ENCODE data around the gene C6orf132.

C6orf132 gene

DNA sequence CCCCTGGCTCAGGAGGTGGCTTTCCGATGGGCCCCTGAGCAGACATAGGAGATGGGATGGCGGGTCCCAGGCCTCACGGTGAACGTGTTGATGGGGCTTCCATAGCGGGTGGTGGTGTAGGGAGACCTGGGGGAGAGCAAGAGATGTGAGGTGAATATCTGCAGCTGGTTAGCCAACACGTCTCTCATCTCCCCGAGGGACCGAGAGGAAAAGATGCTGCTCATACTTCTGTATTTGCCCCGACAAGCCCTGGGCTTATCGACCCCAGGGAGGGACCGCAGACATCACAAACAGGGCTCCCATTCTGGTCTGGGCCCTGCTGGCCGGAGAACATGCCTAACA is 38.7 kb downstream of the C6orf132 start:
- DNase-seq = no peak

DNA sequence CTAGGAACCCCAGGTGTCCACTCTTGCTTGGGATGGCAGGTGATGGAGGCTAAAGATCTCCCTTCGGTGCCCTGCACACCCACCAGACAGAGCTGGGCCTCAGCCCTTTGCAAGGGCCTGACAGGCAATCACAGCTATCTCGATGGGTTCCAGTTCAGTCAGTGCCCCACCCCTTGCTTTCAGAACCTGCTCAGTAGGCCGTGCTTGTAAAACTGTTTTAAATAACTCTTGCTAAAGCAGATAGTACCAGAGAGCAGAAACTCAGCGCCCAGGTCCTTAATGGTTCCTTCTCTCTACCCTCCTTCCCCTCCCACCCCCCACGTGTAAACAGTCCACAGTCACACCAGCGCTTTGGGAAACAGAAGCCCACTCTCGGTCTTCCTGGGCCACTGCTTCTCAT is 39.2 kb downstream of the C6orf132 start:
- no peak for DNase-seq

DNA sequence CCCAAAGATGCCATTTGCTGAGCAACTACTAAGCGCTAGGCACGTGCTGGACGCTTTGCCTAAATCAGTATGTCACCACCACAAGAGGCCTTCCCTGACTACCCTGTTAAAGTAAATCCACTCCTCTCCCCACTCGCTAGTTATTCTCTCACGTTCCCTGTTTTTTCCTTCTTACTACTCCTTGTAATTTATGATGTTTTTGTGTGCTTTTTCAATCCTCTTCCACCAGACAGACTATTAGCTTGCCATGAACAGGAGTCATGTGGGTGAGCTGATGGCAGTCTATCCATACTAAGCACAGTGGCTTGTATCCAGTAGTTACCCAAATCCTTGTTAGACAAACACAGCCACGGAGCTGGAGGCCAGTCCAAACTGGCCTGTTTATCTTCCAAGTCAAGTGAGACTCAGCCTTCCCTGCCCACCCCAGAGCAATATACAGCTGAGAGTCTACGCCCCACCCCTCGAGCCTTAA is 41.2 kb downstream of the C6orf132 start:
- no peak for DNase-seq

DNA sequence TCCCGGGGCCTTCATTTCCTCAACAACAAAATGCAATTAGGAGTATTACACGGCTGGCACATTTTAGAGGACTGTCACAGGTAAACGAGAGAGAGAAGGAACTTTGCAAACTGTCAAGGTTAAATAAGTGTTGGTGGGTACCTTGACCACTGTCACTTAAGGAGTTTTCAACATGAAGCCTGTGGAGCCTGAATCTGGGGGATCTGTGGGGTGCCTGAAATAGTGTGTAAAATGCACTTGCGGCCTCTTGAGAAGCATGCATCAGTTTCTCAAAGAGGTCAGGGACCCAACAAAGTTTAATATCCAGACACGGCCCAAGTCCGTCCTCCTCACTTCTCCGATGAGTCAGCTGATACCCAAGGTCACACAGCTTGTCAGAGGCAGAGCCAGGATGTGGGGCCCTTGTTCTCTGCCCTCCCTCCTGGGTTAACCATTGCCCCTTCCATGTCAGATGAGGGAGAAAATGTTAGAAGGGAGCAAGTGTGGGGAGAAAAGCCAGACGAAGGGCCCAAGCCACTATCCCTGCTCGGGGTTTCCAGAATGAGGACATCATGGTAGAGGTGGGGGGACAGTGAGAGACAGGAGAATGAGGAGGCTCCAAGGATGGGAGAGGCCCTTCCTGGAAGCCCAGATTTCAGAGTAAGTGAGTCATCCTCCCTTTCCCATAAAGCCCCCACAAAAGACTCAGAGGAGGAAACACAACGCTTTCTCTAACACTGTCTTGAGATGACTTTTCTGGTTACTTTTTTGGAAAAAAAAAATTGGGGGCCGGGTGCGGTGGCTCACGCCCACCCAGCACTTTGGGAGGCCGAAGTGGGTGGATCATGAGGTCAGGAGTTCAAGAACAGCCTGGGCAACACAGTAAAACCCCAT is 42.2 kb downstream of the C6orf132 start:
- no peak for DNase-seq

DNA sequence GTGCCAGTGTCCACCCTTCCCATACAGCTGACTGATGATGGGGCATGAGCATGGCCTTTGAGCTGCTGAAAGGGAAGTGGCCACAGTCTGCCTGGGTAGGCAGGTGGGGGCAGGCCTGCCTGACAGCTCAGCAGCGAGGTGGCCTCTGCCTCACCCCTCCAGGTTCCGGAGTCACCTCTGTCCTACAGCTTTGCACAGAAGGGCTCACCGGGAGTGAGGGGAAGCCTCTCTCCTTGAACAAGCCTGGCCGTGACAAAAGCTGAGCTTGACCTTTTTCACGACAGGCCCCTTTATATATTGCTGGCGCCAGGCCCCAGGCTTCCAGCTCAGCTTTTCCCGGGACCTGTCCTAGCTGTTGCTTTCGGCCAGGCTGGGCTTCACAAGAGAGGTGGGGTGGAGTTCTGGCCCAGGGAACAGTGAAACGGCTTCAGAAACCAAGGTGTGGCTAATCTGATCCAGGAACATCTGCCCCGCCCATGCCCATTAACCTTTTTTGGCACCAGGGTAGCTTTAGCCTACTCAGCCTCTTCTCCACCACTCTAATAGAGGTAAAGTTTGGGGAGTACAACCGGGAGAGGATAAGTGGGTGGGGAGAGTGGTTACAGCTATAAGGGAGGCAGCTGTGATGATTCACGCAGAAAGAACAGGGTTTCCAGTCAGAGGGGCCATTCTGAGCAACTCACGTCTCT is 42.9 kb downstream of the C6orf132 start:
- no peak for DNase-seq

DNA sequence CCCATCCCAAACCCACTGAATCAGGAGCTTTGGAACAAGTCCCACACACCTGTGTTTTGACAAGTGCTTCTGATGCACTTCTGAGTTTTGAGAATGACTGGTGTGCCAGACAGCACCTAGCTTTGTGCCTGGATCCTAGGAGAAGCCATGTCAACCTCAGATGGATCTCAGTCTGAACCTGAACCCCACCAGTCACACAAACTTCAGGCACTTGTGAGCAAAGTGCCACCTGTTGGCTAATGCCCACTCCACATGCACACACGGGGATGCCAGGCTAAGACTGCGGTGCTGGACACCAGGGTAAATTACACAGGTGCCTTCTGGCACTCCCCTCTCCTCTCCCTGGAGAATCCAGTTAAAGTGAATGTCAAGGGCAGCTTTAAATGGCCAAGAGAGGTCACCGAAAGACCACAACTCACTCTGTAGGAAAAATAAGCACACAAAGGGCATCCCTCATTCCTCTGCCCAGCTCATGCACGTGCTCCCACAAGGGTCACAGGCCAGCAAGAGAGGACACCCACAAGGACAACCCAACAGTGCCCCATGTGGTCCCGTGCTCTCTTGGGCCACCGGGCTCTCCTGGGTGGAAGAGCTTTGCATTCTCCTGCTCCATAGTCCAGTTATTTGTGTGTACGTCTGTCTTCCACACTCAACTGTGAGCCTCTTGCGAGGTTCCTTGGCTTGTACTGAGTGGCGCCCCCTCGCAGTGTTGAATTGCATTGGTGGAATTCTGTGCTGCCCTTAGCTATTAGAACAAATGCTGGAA is 46.5 kb downstream of the C6orf132 start:
- no peak for DNase-seq

DNA sequence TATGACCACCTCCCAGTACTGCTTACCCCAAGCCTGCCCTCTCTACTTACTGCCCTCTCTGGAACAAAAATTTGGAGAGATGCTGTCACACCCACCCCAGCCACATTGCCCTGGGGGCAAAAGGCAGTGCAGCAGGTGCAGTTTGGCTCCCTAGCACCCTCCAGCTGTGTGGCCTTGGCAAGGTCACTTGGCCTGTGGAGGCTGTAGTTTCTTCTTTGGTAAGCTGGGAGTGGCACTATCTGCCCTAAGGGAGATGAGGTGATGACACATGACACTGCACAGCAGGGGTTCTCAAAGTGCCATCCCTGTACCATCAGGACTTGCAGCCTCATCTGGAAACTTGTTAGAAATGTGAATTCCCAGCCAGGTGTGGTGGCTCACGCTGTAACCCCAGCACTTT is 47.3 kb downstream of the C6orf132 start:
- DNase-seq = no peak

DNA sequence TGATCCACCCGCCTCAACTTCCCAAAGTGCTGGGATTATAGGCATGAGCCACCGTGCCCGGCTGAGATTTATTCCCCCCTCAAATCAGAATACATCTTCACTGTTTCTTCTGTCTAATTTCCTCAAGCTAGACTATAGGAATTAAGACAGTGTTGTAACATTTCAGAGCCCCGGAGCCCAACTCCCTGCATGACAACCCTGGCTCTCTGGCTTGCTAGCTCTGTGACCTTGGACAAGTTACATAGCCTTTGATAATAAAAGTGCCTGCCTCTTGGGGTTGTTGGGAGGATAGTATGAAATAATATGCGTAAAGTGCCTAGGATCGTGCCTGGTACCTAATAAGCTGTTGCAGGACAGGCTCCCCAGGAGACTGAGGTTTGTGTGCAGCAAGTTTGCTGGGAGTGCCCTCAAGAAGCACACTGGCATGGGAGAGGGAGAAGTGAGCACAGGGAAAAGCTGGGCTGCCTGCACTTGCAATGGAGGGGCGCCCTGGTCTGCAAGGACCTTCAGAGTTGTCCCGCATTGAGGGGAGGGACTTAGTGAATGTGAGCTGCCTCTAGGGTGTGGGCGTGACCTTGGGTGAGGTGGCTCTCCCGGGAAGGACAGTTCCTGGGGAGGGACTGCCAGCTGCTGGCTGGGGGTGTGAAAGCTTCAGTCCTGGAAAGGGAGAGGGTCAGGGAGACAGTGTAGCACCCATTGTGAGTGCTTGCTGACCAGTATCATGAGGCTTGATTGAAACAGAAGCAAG is 48.7 kb downstream of the C6orf132 start:
- DNase-seq = no peak

DNA sequence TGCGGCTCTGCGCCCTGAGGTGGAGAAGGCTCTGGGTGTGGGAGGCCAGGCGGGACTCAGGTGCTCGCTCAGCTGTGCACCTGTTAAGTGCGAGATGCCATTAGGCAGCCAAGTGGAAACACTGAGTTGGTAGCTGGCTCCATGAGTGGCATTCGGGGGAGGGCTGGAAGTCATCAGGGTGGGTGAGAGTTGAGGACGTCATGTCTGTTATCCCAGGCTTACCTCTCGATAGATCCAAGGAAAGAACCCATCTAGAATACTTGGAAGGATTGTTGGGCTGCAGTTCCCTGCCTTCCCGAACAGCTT is 50.7 kb downstream of the C6orf132 start:
- no peak for DNase-seq

DNA sequence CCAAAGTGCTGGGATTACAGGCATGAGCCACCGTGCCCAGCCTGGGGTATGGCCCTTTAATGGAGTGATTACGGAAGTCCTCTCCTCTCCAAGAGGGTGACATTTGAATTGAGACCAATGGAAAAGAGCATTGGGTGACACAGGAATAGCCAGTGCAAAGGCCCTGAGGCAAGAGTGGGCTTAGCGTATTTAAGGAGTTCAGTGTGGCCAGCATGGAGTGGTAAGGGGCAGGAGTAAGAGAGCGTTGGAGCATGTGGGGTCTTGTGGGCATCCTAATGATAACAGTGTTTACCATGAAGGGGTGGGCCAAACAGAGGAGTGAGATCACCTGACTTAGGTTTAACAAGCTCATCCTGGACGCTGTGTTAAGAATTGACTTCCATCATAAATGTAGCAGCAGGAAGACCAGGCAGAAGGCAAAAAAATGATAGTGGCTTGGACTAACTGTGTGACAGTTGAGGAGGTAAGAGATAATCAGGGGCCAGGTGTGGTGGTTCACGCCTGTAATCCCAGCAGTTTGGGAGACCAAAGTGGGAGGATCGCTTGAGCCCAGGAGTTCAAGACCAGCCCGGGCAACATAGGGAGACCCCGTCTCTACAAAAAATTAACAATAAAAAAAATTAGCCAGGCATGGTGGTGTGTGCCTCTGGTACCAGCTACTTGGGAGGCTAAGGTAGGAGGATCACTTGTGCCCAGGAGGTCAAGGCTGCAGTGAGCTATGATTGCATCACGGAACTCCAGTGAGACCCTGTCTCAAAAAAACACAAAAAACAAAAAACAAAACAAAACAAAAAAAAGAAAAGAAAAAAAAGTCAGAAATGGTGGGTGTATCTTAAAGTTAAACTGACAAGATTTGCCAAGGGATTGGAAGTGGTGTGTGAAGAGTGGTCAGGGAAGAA is 51.4 kb downstream of the C6orf132 start:
- DNase-seq = no peak

DNA sequence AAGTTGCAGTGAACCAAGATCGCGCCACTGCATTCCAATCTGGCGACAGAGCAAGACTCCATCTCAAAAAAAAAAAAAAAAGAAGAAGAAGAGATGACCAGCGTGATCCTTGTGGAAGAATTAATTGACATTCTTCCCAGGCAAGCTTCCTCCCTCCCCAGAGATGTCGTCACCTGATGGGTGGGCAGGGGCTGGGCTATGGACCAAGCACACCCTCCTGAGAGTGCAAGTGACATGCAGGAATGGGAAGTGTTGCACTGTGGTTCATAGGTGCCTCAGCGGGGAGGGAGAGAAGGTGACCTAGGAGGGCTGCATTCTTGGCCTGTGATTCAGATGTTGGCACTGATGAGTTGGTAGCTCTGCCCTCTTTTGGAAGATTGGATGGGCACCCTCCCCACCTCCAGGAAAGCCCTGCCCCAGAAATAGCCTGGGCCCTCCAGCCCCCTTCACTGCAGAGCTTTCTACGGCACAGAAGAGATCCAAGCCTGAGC is 54.3 kb downstream of the C6orf132 start:
- no peak for DNase-seq

DNA sequence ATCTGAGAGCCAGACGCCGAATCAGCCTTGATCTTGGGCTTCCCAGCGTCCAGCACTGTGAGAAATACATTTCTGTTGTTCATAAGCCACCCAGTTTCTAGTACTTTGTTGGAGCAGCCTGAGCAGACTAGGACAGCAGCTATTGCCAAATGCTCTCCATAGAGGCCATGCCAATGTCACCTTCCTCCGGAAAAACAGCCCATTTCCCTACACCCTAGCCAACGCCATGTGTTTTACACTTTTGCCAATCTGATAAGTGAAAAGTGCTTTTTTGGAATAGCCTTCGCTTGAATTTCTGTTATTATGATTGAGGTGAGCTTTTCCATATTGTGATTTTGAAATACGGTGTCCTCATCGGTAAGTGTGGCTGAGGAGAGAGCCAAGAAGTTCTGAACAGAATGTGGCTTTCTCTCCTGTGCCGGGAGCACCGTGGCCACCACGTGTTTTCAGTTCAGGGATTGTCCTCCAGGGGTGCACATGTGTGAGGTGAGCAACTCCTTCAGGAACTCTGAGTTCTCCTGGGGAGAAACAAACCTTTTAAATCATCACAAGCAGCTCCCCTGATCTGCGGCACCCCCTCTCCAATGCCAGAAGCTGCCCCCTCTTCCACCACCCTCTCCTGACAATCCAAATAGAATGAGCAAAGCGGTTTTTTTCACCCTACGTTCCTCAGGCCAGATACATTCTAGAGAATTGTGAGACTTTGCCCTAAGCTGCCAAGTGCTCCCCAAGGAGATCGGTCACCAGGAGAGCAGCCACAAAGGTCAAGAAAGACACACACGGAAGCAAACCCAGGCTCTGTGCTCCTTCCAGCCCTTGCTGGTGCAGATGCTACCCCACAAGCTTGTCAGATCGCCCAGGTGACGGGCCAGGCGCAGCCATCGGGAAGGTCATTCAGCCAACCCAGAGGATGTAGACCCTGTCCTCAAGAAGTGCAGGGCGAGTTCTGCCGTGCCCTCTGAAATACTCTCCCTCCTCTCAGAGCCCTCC is 56.1 kb downstream of the C6orf132 start:
- no peak for DNase-seq

DNA sequence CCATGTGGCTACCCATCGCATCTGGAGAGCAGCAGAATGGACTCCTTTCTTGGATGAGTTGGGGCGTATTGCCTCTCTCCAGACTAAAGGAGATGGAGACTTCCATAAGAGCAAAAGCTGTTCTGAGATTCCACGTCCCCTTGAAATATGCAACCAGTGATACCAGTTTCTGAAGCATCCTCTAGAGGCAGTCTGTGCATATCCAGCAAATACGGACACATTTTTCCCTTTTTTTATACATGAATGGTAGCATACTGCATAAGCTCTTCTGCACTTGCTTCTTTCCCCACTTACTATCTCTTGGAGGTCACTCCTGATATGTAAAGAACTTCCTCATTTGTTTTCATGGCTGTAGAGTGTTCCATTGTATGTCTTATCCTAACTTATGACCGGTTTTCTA is 57.5 kb downstream of the C6orf132 start:
- DNase-seq = no peak

DNA sequence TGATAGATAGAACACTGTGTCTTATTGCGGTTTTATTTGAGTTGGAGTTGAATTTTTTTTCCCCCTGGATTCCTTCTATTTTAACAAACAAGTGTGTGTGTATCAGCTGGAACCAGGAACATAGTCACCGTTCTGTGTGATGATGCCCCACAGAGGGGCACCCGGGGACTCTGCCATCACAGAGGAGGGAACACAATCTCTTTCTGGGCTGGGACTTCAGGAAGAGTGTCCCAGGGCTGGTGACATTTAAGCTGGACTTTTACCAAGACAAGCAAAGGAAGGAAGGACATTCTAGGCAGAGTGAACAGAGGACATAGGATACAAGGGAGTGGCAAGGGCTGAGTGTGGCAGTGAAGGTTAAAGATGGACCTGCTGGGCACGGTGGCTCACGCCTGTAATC is 58.9 kb downstream of the C6orf132 start:
- no peak for DNase-seq

DNA sequence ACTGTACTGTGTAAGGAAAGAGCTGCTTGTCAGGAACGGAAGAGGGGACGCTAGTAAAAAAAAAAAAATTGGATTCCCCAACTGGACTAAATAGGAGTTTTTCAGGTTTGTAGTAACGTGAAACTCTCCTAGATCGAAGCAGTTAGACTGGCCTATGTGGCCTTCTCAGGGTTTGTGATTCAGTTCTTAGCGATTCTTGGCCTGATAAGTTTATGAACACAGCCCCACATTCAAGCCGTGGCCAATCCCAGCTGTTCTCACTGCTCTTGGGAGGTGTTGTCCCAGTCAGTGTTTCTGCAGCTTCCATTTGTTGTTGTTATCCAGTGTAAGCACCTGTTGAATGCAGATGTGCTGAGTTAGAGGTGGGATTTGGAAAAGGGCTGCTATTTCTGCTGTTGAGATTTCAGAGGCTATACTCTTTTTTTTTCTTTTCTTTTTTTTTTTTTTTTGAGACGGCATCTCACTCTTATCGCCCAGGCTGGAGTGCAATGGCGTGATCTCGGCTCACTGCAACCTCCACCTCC is 62.4 kb downstream of the C6orf132 start:
- no peak for DNase-seq

DNA sequence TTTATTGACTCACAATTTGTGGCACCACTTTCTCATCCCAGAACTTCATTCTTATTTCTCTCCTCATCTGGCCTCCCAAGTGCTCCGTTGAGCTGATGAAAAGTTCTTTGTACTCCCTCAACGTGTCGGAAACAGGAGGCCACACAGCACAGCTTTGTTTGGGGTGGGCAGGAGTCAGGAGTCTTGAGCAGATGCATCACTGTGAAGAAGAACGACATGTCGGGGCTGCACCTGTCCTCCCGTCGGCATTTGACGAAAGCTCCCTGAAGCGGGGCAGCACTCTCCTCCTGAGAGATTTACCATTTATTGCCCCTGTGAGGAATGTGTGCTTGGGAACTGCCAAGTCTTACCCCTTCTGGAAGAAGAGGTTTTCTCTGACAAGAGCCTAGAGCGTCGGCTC is 64.0 kb downstream of the C6orf132 start:
- no peak for DNase-seq

DNA sequence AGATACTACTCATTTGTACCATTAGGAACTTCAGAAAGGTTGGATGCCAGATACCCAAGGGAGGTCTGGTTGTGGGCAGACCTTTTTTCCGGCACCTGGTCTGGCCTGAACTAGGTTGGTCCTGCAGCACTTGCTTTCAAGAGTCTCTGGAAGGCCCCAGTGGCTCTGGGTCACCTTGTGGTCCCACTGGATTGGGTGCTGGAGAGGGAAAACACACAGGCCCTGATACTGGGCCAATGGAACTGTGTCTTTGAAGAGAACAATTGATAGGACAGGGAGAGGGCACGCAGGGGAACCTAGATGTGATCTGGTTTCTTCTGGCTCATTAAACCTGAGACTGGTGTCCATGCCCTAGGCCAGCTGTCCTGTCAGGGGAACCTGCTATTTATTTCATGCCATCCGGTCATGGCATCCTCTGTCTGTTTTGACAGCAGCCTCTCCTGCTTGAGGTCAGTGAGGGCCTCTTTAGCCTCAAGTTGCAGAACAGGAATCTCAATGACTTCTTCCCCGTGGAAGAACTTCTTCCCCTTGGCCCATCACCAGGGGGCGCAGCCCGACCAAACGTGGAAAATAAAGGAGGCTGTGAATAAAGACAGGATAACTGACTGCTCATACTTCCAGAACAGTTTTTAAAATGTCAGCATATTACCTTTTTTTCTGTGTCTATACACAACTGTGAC is 67.1 kb downstream of the C6orf132 start:
- DNase-seq = no peak

DNA sequence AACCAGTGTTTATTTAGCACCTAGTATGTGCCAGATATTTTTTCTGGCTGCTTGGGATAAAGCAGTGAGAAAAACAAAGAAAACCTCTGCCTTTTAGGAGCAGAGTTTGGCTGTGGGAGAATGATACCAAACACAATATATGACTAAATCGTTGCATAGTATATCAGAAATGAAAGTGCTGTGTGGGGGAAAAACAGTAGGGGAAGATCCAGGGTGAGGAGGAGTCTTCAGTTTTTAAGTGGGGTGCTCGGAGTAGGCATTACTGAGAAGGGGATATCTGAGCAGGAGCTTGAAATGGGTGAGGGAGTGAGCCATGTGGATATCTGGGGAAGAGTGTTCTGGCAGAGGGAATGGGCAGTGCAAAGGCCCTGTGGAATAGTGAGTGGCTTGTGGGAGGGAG is 69.1 kb downstream of the C6orf132 start:
- no peak for DNase-seq

DNA sequence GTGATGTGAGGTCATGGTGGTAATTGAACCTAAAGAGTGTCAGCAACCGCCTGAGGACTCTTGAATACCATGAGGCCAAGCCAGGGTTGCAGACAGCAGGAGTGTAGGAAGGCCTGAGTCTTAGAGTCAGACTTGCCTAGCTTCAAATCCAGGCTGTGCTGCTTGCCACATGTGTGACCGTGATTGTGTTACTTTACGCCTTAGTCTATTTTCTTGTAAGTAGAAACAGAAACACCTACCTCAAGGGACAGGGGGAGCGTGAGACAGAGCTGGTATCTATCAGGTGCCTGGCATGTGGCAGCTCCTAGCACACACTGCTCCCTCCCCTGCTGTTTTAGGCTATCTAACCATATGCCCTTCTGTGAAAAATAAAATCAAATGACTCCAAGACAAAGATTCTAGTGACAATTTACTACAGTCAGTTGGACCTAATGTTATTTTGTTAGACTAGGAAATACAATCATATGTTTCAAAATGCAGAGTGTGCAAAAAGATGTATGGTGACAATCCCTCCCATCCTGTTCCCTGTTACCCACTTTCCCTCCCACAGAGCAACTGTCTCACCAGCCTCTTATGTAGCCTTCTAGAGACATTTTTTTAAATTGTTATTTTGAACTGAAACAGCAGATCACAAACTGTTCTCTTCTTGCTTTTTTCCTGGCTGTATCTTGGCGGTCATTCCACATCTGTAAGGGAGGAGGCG is 70.4 kb downstream of the C6orf132 start:
- no peak for DNase-seq

All from cortex of kidney (tissue), 1 donor.